ENCODE results near the gene IRF5. TPM values are rescaled to one million over a fixed set of nuclear protein-coding genes. Genes with fewer than 3 reads are reported as not detected.

The IRF5 gene
- total RNA-seq, 2 donors from 2014 or later: 2.7 to 4.4 TPM

GRCh38 chr7:128895320-128895719, 42.4 kb upstream of the IRF5 start:
- TF ChIP-seq CTCF (IDR thresholded peaks at IDR 0.05): no peak
- no peaks in the 10 kb centered on the region for H3K36me3 ChIP-seq
- no peak overlapping the region for H3K27ac ChIP-seq
- no peak overlapping the region for H3K4me3 ChIP-seq
- H3K9me3 ChIP-seq: no peaks in the 10 kb centered on the region
- H3K4me1 ChIP-seq: peaks cover 0 to 5% of the 10 kb centered on the region in 2 donors
- DNase-seq (ENCODE audit: low spot score): no peak
- H3K27me3 ChIP-seq: peaks cover 6 to 9% of the 10 kb centered on the region in 2 donors

GRCh38 chr7:128899392-128899791, 38.3 kb upstream of the IRF5 start:
- Histone ChIP-seq H3K27ac (no peak overlapping the region), H3K4me3 (no peak overlapping the region), H3K27me3 (no peaks in the 10 kb centered on the region), H3K36me3 (no peaks in the 10 kb centered on the region), H3K9me3 (no peaks in the 10 kb centered on the region), H3K4me1 (no peaks in the 10 kb centered on the region)
- DNase-seq (ENCODE audit: low spot score): no peak
- TF ChIP-seq CTCF (IDR thresholded peaks at IDR 0.05): no peak

GRCh38 chr7:128900237-128900636, 37.5 kb upstream of the IRF5 start:
- Histone ChIP-seq H3K9me3 (no peaks in the 10 kb centered on the region), H3K36me3 (no peaks in the 10 kb centered on the region), H3K4me1 (no peaks in the 10 kb centered on the region), H3K27me3 (no peaks in the 10 kb centered on the region), H3K4me3 (no peak overlapping the region), H3K27ac (no peak overlapping the region)
- TF ChIP-seq CTCF (IDR thresholded peaks at IDR 0.05): no peak
- no peak for DNase-seq (ENCODE audit: low spot score)

- H3K27ac ChIP-seq: no peak overlapping the region
- H3K36me3 ChIP-seq: no peaks in the 10 kb centered on the region
- no peak overlapping the region for H3K4me3 ChIP-seq
- no peak for TF ChIP-seq CTCF (IDR thresholded peaks at IDR 0.05)
- H3K9me3 ChIP-seq: no peaks in the 10 kb centered on the region
- no peaks in the 10 kb centered on the region for H3K4me1 ChIP-seq
- no peaks in the 10 kb centered on the region for H3K27me3 ChIP-seq
- DNase-seq (ENCODE audit: low spot score): no peak
These were observed 34.8 kb upstream of the IRF5 start for GRCh38 chr7:128902761-128903585.

GRCh38 chr7:128903621-128904361, 33.9 kb upstream of the IRF5 start:
- Histone ChIP-seq H3K4me3 (no peak overlapping the region), H3K27me3 (no peaks in the 10 kb centered on the region), H3K4me1 (no peaks in the 10 kb centered on the region), H3K36me3 (no peaks in the 10 kb centered on the region), H3K9me3 (no peaks in the 10 kb centered on the region), H3K27ac (no peak overlapping the region)
- DNase-seq (ENCODE audit: low spot score): no peak
- no peak for TF ChIP-seq CTCF (IDR thresholded peaks at IDR 0.05)
